SU-DHL-6 (cell line): Measurements from ENCODE around the gene TRIM6.

ENCODE experiments used
- EZH2phosphoT487 ChIP-seq: fragments of 200-600 bp; sonication (generic), shearing (Covaris generic); conservative IDR thresholded peaks from 2 replicates; pipeline ENCODE4 v1.6.1; 2018; ENCODE audit warnings: mild to moderate bottlenecking, antibody characterized with exemption, low read length, moderate library complexity, mixed read lengths
- TF ChIP-seq, protein P1 (sequence below): fragments of 200-600 bp; sonication (generic); IDR thresholded peaks from one replicate; pipeline ENCODE4 v1.5.1; 2017; ENCODE audit warnings: antibody characterized with exemption, mild to moderate bottlenecking, low read length, moderate library complexity; ENCODE audit not compliant: insufficient read depth, poor library complexity, severe bottlenecking

DNA sequence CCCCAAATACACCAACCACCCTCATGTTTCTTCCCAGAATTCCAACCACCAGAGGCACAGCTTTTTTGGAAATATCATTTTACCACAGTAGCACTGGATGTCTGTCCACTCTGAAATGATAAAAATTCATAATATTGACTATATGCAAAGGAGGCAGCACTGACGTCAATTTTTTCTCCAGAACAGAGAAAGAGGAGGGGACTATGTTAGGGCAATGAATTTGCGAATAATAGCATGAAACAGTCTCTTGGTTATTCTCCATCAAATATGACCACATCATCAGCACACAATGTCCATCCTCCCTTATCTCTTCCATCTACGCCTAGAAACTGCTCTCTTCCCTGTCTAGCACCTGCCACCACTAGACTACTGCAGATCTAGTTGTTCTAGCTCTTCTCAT, 49.7 kb downstream of the TRIM6 start:
- TF ChIP-seq, protein P1, sequence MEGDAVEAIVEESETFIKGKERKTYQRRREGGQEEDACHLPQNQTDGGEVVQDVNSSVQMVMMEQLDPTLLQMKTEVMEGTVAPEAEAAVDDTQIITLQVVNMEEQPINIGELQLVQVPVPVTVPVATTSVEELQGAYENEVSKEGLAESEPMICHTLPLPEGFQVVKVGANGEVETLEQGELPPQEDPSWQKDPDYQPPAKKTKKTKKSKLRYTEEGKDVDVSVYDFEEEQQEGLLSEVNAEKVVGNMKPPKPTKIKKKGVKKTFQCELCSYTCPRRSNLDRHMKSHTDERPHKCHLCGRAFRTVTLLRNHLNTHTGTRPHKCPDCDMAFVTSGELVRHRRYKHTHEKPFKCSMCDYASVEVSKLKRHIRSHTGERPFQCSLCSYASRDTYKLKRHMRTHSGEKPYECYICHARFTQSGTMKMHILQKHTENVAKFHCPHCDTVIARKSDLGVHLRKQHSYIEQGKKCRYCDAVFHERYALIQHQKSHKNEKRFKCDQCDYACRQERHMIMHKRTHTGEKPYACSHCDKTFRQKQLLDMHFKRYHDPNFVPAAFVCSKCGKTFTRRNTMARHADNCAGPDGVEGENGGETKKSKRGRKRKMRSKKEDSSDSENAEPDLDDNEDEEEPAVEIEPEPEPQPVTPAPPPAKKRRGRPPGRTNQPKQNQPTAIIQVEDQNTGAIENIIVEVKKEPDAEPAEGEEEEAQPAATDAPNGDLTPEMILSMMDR = no peak
- no peak for TF ChIP-seq EZH2phosphoT487
